HG02588 (cell line): ENCODE data around the gene BRSK1.

ENCODE experiments used
- ATAC-seq: cut with Tn5 transposase; IDR thresholded peaks from one replicate; pipeline ENCODE4 v1.9.1; 2021; ENCODE audit warnings: mild to moderate bottlenecking, moderate library complexity; ENCODE audit not compliant: unreplicated experiment

The BRSK1 gene

DNA sequence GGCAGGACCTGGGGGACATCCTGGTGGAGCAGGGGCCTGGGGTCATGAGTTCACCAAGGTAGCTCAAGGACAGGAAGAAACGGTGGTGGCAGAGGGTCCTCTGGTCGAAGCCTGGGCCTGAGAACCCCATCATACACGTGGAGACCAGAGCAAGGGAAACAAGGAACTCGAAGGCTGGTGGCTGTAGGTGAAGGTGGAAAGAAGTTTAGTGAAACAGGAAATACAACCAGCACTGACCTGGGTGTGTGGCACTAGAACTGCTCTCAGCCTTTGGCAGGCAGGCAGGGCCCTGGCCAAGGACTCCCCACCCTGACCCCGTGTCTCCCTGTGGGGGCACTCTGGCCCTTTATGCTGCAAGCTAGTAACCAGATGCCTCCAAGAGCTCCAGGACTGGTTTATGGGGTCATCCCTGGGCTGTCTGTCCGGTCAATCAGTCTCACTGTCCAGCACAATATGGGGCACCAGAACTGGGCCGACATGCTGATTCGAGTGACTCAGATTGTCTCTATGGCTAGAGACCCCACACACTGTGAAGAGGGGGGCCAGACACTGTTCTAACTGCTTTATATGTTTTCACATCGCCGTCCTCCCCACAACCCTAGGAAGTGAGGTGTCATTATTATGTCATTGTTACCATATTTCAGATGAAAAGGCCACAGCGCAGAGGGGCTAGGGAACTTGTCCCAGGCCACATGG, 67.0 kb downstream of the BRSK1 start:
- no peak for ATAC-seq

- ATAC-seq, result no peak
Observed at GRCh38 chr19:55352040-55352439, 68.2 kb downstream of the BRSK1 start.

DNA sequence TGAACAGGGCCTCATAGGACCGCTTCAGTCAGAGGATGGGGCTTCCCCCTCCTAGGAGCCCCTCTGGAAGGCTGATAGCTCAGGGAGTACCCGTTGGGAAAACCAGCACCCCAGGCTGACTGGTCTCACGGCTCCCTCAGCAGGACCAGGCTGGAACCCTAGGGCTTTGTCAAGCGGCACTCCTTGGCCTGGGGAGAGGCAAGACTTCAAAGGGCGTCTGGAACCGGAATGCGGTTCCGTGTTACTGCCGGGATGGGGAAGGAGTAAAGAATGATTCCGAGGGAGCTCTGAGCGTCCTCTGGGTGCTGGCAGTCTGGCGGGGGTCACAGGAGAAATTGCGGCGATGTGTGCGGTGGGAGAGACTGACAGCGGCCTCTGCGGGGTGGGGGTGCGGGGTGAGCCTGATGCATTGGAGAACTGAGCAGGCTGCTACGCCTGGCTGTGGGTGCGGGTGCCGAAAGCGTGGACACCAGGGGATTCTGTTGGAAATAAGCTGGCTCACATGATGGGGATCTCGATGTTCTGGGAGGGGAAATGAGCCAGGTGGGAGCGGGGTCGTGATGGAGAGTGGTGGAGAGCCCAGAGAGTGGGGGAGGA, 68.8 kb downstream of the BRSK1 start:
- ATAC-seq, result no peak

- ATAC-seq, result no peak
Observed at GRCh38 chr19:55353356-55353802, 69.6 kb downstream of the BRSK1 start.

GRCh38 chr19:55353803-55354697, 70.3 kb downstream of the BRSK1 start:
- no peak for ATAC-seq

- ATAC-seq, result no peak
Observed at GRCh38 chr19:55354698-55355212, 71.0 kb downstream of the BRSK1 start, which contains the start of gene COX6B2. TSS of gene COX6B2 (minus strand) at chr19:55354719. CDS start at chr19:55354521, 198 bp downstream.

GRCh38 chr19:55355213-55355821, 71.5 kb downstream of the BRSK1 start:
- no peak for ATAC-seq

- ATAC-seq, result no peak
Observed at GRCh38 chr19:55358493-55358892, 74.7 kb downstream of the BRSK1 start.

GRCh38 chr19:55358943-55359908, 75.4 kb downstream of the BRSK1 start:
- ATAC-seq, result no peak

- ATAC-seq, result no peak
Observed at GRCh38 chr19:55360902-55361301, 77.1 kb downstream of the BRSK1 start.
